D721Med (cell line): ENCODE data around the gene PPP3CB.

Experiments
- DNase-seq: peaks from one replicate; pipeline ENCODE4 v3.0.0; 2011; ENCODE audit warnings: low spot score; ENCODE audit not compliant: insufficient read length
- FAIRE-seq: peaks from 2 replicates; lab custom pipeline; 2011; peaks lifted over from hg19 to GRCh38; lab: Jason Lieb, UNC
- CTCF ChIP-seq: IDR thresholded peaks from 2 replicates; pipeline ENCODE4 v1.5.1; 2012; ENCODE audit warnings: mild to moderate bottlenecking, control low read depth; ENCODE audit not compliant: insufficient read depth; ENCODE audit errors: missing control alignments

The PPP3CB gene

DNA sequence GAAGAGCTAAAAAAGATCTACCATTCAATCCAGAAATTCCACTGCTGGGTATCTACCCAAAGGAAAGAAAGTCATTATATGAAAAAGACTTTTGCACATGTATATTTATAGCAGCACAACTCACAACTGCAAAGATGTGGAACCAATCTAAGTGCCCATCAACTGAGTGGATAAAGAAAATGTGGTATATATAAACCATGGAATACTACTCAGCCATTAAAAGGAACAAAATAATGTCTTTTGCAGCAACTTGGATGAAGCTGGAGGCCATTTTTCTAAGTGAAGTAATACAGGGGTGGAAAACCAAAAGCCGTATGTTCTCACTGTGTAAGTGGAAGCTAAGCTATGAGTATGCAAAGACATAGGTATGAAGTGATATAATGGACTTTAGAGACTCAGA is 84.9 kb downstream of the PPP3CB start:
- TF ChIP-seq CTCF: no peak
- DNase-seq (no peak), FAIRE-seq (no peak)

- DNase-seq (no peak), FAIRE-seq (no peak)
- no peak for TF ChIP-seq CTCF
Measured at GRCh38 chr10:73408978-73409521, 86.8 kb downstream of the PPP3CB start.

- TF ChIP-seq CTCF: no peak
- no peak for FAIRE-seq
- no peak for DNase-seq
Measured at GRCh38 chr10:73408061-73408460, 87.8 kb downstream of the PPP3CB start.

GRCh38 chr10:73407495-73407894 is 88.3 kb downstream of the PPP3CB start:
- FAIRE-seq (no peak), DNase-seq (no peak)
- TF ChIP-seq CTCF: no peak

- FAIRE-seq: no peak
- DNase-seq: no peak
- no peak for TF ChIP-seq CTCF
Measured at GRCh38 chr10:73406846-73407245, 89.0 kb downstream of the PPP3CB start.

DNA sequence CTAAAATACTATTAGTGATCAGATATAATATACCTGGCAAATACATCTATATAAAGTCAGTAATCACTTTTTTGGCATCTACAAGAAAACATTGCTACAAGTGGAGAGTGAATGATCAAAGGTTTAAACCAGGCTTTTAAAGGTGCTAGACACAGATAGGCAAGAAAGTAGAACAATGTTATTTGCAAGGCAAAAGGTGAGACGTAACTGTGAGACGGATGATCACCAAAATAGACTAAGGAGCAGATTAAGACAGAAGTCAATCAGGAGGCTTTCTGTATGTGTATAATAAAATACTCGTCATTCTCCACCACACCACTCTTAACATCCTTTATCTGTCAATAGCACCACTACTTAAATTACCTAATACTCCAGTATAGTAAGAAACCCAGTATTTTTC is 90.3 kb downstream of the PPP3CB start:
- FAIRE-seq: no peak
- no peak for DNase-seq
- no peak for TF ChIP-seq CTCF

GRCh38 chr10:73404690-73405089 is 91.1 kb downstream of the PPP3CB start:
- no peak for FAIRE-seq
- DNase-seq: no peak
- TF ChIP-seq CTCF: no peak
